Endothelial cell of umbilical vein (primary cell): ENCODE results near the gene ZNF462. TPM values are rescaled to one million over a fixed set of nuclear protein-coding genes. Genes with fewer than 3 reads are reported as not detected.

Source experiments
- BruUV-seq: library from RNA; stranded (reverse); fragments of 400-500 nt; replicated peaks from 2 replicates; lab custom pipeline; 2021; lab: Mats Ljungman, UMichigan
- CTCF ChIA-PET: fragments of 300-600, 350-600 bp; sonication (Branson Sonifier 250); formaldehyde crosslinking; loops from one replicate; lab custom pipeline; 2021; ENCODE audit warnings: antibody characterized with exemption, inconsistent platforms; lab: Charles Lee
- POLR2A ChIA-PET: fragments of 300-600, 350-600 bp; sonication (Branson Sonifier 250); formaldehyde crosslinking; loops from one replicate; lab custom pipeline; 2021; ENCODE audit warnings: antibody characterized with exemption, inconsistent platforms; lab: Charles Lee
- DNase-seq: peaks from one replicate; pipeline ENCODE4 v3.0.0-alpha.2; 2011; ENCODE audit warnings: low read depth, low spot score
- FAIRE-seq: peaks from 2 replicates; lab custom pipeline; 2011; peaks lifted over from hg19 to GRCh38; lab: Jason Lieb, UNC
- H2AFZ ChIP-seq: 2 replicates; pipeline ENCODE4 v1.6.0; 2012; ENCODE audit warnings: low read depth, low read length, control low read depth, inconsistent platforms
- H3K27ac ChIP-seq: 2 replicates; pipeline ENCODE4 v1.5.1; 2011; ENCODE audit warnings: low read depth, mild to moderate bottlenecking, control low read depth, low read length, moderate library complexity; ENCODE audit not compliant: insufficient read depth
- H3K27me3 ChIP-seq, 2 experiments: 2 replicates each; pipeline versions ENCODE4 v1.6.0 to v1.6.1; 2011; ENCODE audit warnings: low read length in 2 of 2, mixed read lengths in 1 of 2; ENCODE audit not compliant: control insufficient read depth in 2 of 2, insufficient read depth in 2 of 2
- H3K36me3 ChIP-seq, 2 experiments: 2 replicates in 1 of 2; 3 replicates in 1 of 2; pipeline ENCODE4 v1.5.1; 2011; ENCODE audit warnings: low read length in 2 of 2, mild to moderate bottlenecking in 1 of 2, moderate library complexity in 1 of 2; ENCODE audit not compliant: control insufficient read depth in 2 of 2, insufficient read depth in 2 of 2; ENCODE audit errors: extremely low read depth in 1 of 2
- H3K4me1 ChIP-seq: 3 replicates; pipeline ENCODE4 v1.5.1; 2011; ENCODE audit warnings: mild to moderate bottlenecking, low read length; ENCODE audit not compliant: control insufficient read depth, insufficient read depth; ENCODE audit errors: extremely low read depth
- H3K4me2 ChIP-seq: 2 replicates; pipeline ENCODE4 v1.6.1; 2011; ENCODE audit warnings: low read length, control low read depth, mixed read lengths; ENCODE audit not compliant: insufficient read depth
- H3K4me3 ChIP-seq, 3 experiments: fragments of 200-600 bp in 1 of 3; sonication (generic), shearing (Covaris generic) in 1 of 3; replicated peaks in 1 of 3; 2 replicates each; pipeline ENCODE4 v1.5.1; 2011 to 2016; ENCODE audit warnings: control low read depth in 3 of 3, low read length in 3 of 3, mild to moderate bottlenecking in 2 of 3, inconsistent platforms in 1 of 3, low read depth in 1 of 3, moderate library complexity in 1 of 3; ENCODE audit not compliant: insufficient read depth in 1 of 3
- H3K79me2 ChIP-seq: 2 replicates; pipeline ENCODE4 v1.6.0; 2012; ENCODE audit warnings: low read length, inconsistent platforms; ENCODE audit not compliant: control insufficient read depth, insufficient read depth
- H3K9ac ChIP-seq: replicated peaks from 2 replicates; pipeline ENCODE3; 2011; ENCODE audit warnings: low read length, control low read depth; ENCODE audit not compliant: insufficient read depth; ENCODE audit errors: extremely low read depth
- H3K9me1 ChIP-seq: replicated peaks from 3 replicates; pipeline ENCODE4 v1.6.0; 2011; ENCODE audit warnings: mild to moderate bottlenecking, low read length; ENCODE audit not compliant: control insufficient read depth, insufficient read depth; ENCODE audit errors: extremely low read depth
- H3K9me3 ChIP-seq: replicated peaks from 2 replicates; pipeline ENCODE4 v1.5.1; 2012; ENCODE audit warnings: low read length, inconsistent platforms; ENCODE audit not compliant: control insufficient read depth, insufficient read depth
- H4K20me1 ChIP-seq: replicated peaks from 2 replicates; pipeline ENCODE3; 2011; ENCODE audit warnings: mild to moderate bottlenecking, low read length; ENCODE audit not compliant: control insufficient read depth, insufficient read depth; ENCODE audit errors: extremely low read depth
- EZH2 ChIP-seq: IDR thresholded peaks from 2 replicates; pipeline ENCODE4 v1.6.1; 2012; ENCODE audit warnings: borderline replicate concordance, low read depth, mild to moderate bottlenecking, moderate library complexity, low read length, inconsistent platforms; ENCODE audit not compliant: severe bottlenecking
- FOS ChIP-seq: IDR thresholded peaks from 2 replicates; pipeline ENCODE4 v1.6.1; 2011; ENCODE audit warnings: mild to moderate bottlenecking, low read length, moderate library complexity, borderline replicate concordance; ENCODE audit not compliant: insufficient read depth
- GATA2 ChIP-seq: IDR thresholded peaks from 2 replicates; pipeline ENCODE4 v1.7.0; 2011; ENCODE audit warnings: low read depth, mild to moderate bottlenecking, moderate library complexity, mixed read lengths, low read length; ENCODE audit not compliant: insufficient read length, insufficient read depth
- JUN ChIP-seq: IDR thresholded peaks from 2 replicates; pipeline ENCODE4 v1.6.1; 2011; ENCODE audit warnings: borderline replicate concordance, low read depth; ENCODE audit not compliant: insufficient read length, insufficient read depth
- MAX ChIP-seq: IDR thresholded peaks from 2 replicates; pipeline ENCODE4 v1.6.1; 2011; ENCODE audit not compliant: insufficient read depth, insufficient read length
- MYC ChIP-seq: IDR thresholded peaks from one replicate; pipeline ENCODE4 v1.6.1; 2011; ENCODE audit warnings: mild to moderate bottlenecking, low read depth, low read length
- POLR2A ChIP-seq: IDR thresholded peaks from 2 replicates; pipeline ENCODE4 v1.6.1; 2012; ENCODE audit warnings: low read depth, mild to moderate bottlenecking, control low read depth, low read length
- POLR2AphosphoS5 ChIP-seq: IDR thresholded peaks from 2 replicates; pipeline ENCODE4 v1.6.1; 2012; ENCODE audit warnings: low read depth, mild to moderate bottlenecking, control low read depth, low read length, moderate library complexity; ENCODE audit not compliant: insufficient read depth
- dilution Hi-C: fragments of 300-500 bp; cut with MboI; formaldehyde crosslinking; loops from one replicate; pipeline ENCODE4 v1.15.0; 2019; ENCODE audit warnings: low sequenced_read_pairs; ENCODE audit not compliant: extremely low pct_ligation_motif_present
- intact Hi-C: fragments of 100-400 bp; cut with micrococcal nuclease; formaldehyde crosslinking; loops from one replicate; pipeline ENCODE4 v1.10.0; 2022
- polyA plus RNA-seq, 4 experiments: library from polyadenylated mRNA; depleted of rRNA in 3 of 4; stranded (reverse) in 3 of 4; unstranded in 1 of 4; fragments of >200 nt; gene quantifications; 2 replicates each; pipeline versions ENCODE4 v1.2.1 to v1.2.3, GENCODE V29; 2011 to 2012; ENCODE audit warnings: missing spikeins in 1 of 4
- total RNA-seq: library from RNA; stranded (reverse); gene quantifications from 2 replicates; pipeline ENCODE4 v1.2.3, GENCODE V29; 2021
- TF ChIP-seq, protein P1 (sequence below), 2 donors: IDR thresholded peaks; 1 replicate in 1 of 2; 2 replicates in 1 of 2; pipeline ENCODE4 v1.5.1; 2011; ENCODE audit warnings: low read length in 2 of 2, mild to moderate bottlenecking in 2 of 2, moderate library complexity in 2 of 2, control low read depth in 1 of 2, inconsistent platforms in 1 of 2, low read depth in 1 of 2; ENCODE audit not compliant: insufficient read depth in 1 of 2; ENCODE audit errors: extremely low read depth in 1 of 2

The ZNF462 gene
- total and polyA plus RNA-seq, 2 donors (not counting 3 experiments of a cell fraction or from before 2014, with no cell fraction given): 6.2 to 24.7 TPM

- Histone ChIP-seq H3K79me2 (peaks cover 2% of the 10 kb centered on the region), H2AFZ (no peak overlapping the region), H3K9me1 (no peaks in the 10 kb centered on the region), H3K36me3 (no peaks in the 10 kb centered on the region), H3K9ac (no peak overlapping the region), H3K27me3 (no peaks in the 10 kb centered on the region), H3K4me3 (no peak overlapping the region), H3K4me1 (peaks cover 17% of the 10 kb centered on the region), H3K27ac (no peak overlapping the region), H4K20me1 (no peaks in the 10 kb centered on the region), H3K9me3 (no peaks in the 10 kb centered on the region), H3K4me2 (no peak overlapping the region)
- FAIRE-seq (no peak), DNase-seq (no peak)
- TF ChIP-seq POLR2A (no peak), POLR2AphosphoS5 (no peak), MAX (no peak), JUN (no peak), MYC (no peak), FOS (no peak), GATA2 (no peak), EZH2 (no peak)
- TF ChIP-seq, protein P1, sequence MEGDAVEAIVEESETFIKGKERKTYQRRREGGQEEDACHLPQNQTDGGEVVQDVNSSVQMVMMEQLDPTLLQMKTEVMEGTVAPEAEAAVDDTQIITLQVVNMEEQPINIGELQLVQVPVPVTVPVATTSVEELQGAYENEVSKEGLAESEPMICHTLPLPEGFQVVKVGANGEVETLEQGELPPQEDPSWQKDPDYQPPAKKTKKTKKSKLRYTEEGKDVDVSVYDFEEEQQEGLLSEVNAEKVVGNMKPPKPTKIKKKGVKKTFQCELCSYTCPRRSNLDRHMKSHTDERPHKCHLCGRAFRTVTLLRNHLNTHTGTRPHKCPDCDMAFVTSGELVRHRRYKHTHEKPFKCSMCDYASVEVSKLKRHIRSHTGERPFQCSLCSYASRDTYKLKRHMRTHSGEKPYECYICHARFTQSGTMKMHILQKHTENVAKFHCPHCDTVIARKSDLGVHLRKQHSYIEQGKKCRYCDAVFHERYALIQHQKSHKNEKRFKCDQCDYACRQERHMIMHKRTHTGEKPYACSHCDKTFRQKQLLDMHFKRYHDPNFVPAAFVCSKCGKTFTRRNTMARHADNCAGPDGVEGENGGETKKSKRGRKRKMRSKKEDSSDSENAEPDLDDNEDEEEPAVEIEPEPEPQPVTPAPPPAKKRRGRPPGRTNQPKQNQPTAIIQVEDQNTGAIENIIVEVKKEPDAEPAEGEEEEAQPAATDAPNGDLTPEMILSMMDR (IDR thresholded peaks at IDR 0.05; ENCODE audit: extremely low read depth in 1 of 2, insufficient read depth in 1 of 2, low read depth in 1 of 2, low read length in 2 of 2): no peak
- ChIA-PET POLR2A (interaction anchor here (0.5 to 1.3 kb wide), 2 partner anchors 17 to 610 kb away, joined by 3 to 6 read pairs; partner anchors contain the start of genes KLF4 and ZNF462), CTCF (interaction anchor here (1.1 to 2.2 kb wide), 4 partner anchors 10 to 15 kb away, joined by 4 to 9 read pairs (median 6); no protein-coding TSS in a partner anchor)
- intact Hi-C loops (no loop called here), dilution Hi-C loops (no loop called here)
- no TSS peak for BruUV-seq
These were observed 16.5 kb downstream of the ZNF462 start for GRCh38 chr9:106879439-106879882.
